ENCODE measurements around the gene SPON1.

GRCh38 chr11:14010665-14011064 lies 48.1 kb downstream of the SPON1 start:
- TF ChIP-seq TCF7L2 (IDR thresholded peaks at IDR 0.05; ENCODE audit: low read depth, low read length) (no peak), CTCF (IDR thresholded peaks at IDR 0.05) (no peak)
